Muscle of leg (tissue), 16 donors: Measurements from ENCODE around the gene DET1. TPM values are rescaled to one million over a fixed set of nuclear protein-coding genes. Genes with fewer than 3 reads are reported as not detected.

Experiments
- DNase-seq: peaks from one replicate; pipeline ENCODE4 v3.0.0; 2013
- H3K27ac ChIP-seq: one replicate; pipeline ENCODE4 v1.5.1; 2013; ENCODE audit warnings: mild to moderate bottlenecking, low read length, control low read depth
- H3K27me3 ChIP-seq: one replicate; pipeline ENCODE4 v1.6.1; 2013; ENCODE audit warnings: low read length; ENCODE audit not compliant: control insufficient read depth, insufficient read depth
- H3K36me3 ChIP-seq: one replicate; pipeline ENCODE4 v1.6.1; 2013; ENCODE audit warnings: low read length; ENCODE audit not compliant: control insufficient read depth, insufficient read depth
- H3K4me1 ChIP-seq: one replicate; pipeline ENCODE4 v1.6.1; 2013; ENCODE audit warnings: low read length; ENCODE audit not compliant: control insufficient read depth, insufficient read depth
- H3K4me3 ChIP-seq: one replicate; pipeline ENCODE4 v1.5.1; 2013; ENCODE audit warnings: low read length, control low read depth
- H3K9me3 ChIP-seq: replicated peaks from 2 replicates; pipeline ENCODE4 v1.6.1; 2013; ENCODE audit warnings: low read depth, low read length; ENCODE audit not compliant: control insufficient read depth
- WGBS: methylation state at CpG from one replicate; pipeline ENCODE4 v1.1.5; 2013; ENCODE audit warnings: missing lambda C conversion rate; ENCODE audit not compliant: insufficient coverage; 5-methylcytosine and 5-hydroxymethylcytosine counted together
- long read RNA-seq, 11 donors: transcript quantifications; one replicate each; lab custom pipeline, GENCODE V29; 2026
- polyA plus RNA-seq, 8 donors: library from polyadenylated mRNA; unstranded; fragments of 120-200 nt; gene quantifications; one replicate each; pipeline versions ENCODE4 v1.2.1 to v1.2.3, GENCODE V29; 2013; ENCODE audit warnings: inconsistent platforms in 1 of 8, low replicate concordance in 1 of 8; ENCODE audit not compliant: insufficient read length in 8 of 8, insufficient read depth in 1 of 8
- total RNA-seq: library from RNA; stranded (reverse); fragments of 120-200 nt; gene quantifications from one replicate; pipeline ENCODE4 v1.2.4, GENCODE V29; 2013

Gene DET1
- 8.4 TPM for total RNA-seq
- 10 to 100 TPM in 4 of 8 donors, 1 to 10 TPM in 4; 9.5 to 11.4 (median 10.1) TPM for polyA plus RNA-seq
- long read RNA-seq, donor 1, partial matches to known transcripts = 0 of 1 reads
- long read RNA-seq, donor 1, other reads (novel, unspliced or antisense) = 0 of 1 reads
- long read RNA-seq, donor 2 = 0 reads
- long read RNA-seq, donor 3 = 0 reads
- long read RNA-seq, donor 4, partial matches to known transcripts = 0 of 4 reads
- long read RNA-seq, donor 4, other reads (novel, unspliced or antisense) = 0 of 4 reads
- long read RNA-seq, donor 5, partial matches to known transcripts = 0 of 6 reads
- long read RNA-seq, donor 5, other reads (novel, unspliced or antisense) = 0 of 6 reads
- long read RNA-seq, donor 6, partial matches to known transcripts = 0 of 8 reads
- long read RNA-seq, donor 6, other reads (novel, unspliced or antisense) = 0 of 8 reads
- long read RNA-seq, donor 7, partial matches to known transcripts = 5 of 9 reads
- long read RNA-seq, donor 7, other reads (novel, unspliced or antisense) = 0 of 9 reads
- long read RNA-seq, donor 8, partial matches to known transcripts = 0 of 5 reads
- long read RNA-seq, donor 8, other reads (novel, unspliced or antisense) = 0 of 5 reads
- long read RNA-seq, donor 9, partial matches to known transcripts = 0 of 3 reads
- long read RNA-seq, donor 9, other reads (novel, unspliced or antisense) = 0 of 3 reads
- long read RNA-seq, donor 10, partial matches to known transcripts = 0 of 5 reads
- long read RNA-seq, donor 10, other reads (novel, unspliced or antisense) = 0 of 5 reads
- long read RNA-seq, donor 11, partial matches to known transcripts = 0 of 2 reads
- long read RNA-seq, donor 11, other reads (novel, unspliced or antisense) = 0 of 2 reads

GRCh38 chr15:88546248-88547129 lies at the start of gene DET1:
Gene DET1 (minus strand): TSS chr15:88546681. CDS start chr15:88531705, 14,976 bp downstream.
- peak within 1 kb of the TSS; percentile 67 for H3K27ac ChIP-seq
- DNase-seq = peak; percentile 98
- WGBS = 0% methylated on average over 29 of the region's 33 CpGs
- H3K4me1 ChIP-seq = peaks cover 3% of the 10 kb centered on the region
- H3K27me3 ChIP-seq = no peaks in the 10 kb centered on the region
- H3K36me3 ChIP-seq = peaks cover 12% of the 10 kb centered on the region
- peak within 1 kb of the TSS; percentile 68 for H3K4me3 ChIP-seq
- no peaks in the 10 kb centered on the region for H3K9me3 ChIP-seq

GRCh38 chr15:88591384-88591783 lies 44.9 kb upstream of the DET1 start:
- Histone ChIP-seq H3K9me3 (no peaks in the 10 kb centered on the region), H3K27me3 (no peaks in the 10 kb centered on the region), H3K4me1 (no peaks in the 10 kb centered on the region), H3K36me3 (no peaks in the 10 kb centered on the region), H3K27ac (no peak overlapping the region), H3K4me3 (no peak overlapping the region)
- DNase-seq = no peak

- Histone ChIP-seq H3K4me1 (no peaks in the 10 kb centered on the region), H3K36me3 (no peaks in the 10 kb centered on the region), H3K27me3 (no peaks in the 10 kb centered on the region), H3K27ac (no peak overlapping the region), H3K9me3 (no peaks in the 10 kb centered on the region), H3K4me3 (no peak overlapping the region)
- no peak for DNase-seq
- no CpG with 5 or more reads among the region's 6 CpGs for WGBS
These were observed 44.3 kb upstream of the DET1 start for GRCh38 chr15:88590759-88591158.

- H3K4me3 ChIP-seq = no peak overlapping the region
- no peaks in the 10 kb centered on the region for H3K36me3 ChIP-seq
- WGBS = 26% methylated on average over 2 of the region's 4 CpGs
- no peaks in the 10 kb centered on the region for H3K9me3 ChIP-seq
- no peak for DNase-seq
- no peaks in the 10 kb centered on the region for H3K27me3 ChIP-seq
- H3K4me1 ChIP-seq = no peaks in the 10 kb centered on the region
- H3K27ac ChIP-seq = no peak overlapping the region
These were observed 40.1 kb upstream of the DET1 start for GRCh38 chr15:88586401-88587162.

GRCh38 chr15:88580532-88580931 lies 34.1 kb upstream of the DET1 start:
- no peak overlapping the region for H3K27ac ChIP-seq
- H3K36me3 ChIP-seq = no peaks in the 10 kb centered on the region
- no peak for DNase-seq
- H3K4me3 ChIP-seq = no peak overlapping the region
- no peaks in the 10 kb centered on the region for H3K9me3 ChIP-seq
- H3K4me1 ChIP-seq = no peaks in the 10 kb centered on the region
- WGBS = 39% methylated on average over 2 of the region's 4 CpGs
- no peaks in the 10 kb centered on the region for H3K27me3 ChIP-seq

GRCh38 chr15:88579322-88579721 lies 32.8 kb upstream of the DET1 start:
- Histone ChIP-seq H3K9me3 (no peaks in the 10 kb centered on the region), H3K4me3 (no peak overlapping the region)
- no CpG with 5 or more reads among the region's 3 CpGs for WGBS

GRCh38 chr15:88574655-88575054 lies 28.2 kb upstream of the DET1 start:
- no peaks in the 10 kb centered on the region for H3K36me3 ChIP-seq
- DNase-seq = no peak
- WGBS = 5% methylated on average over 5 of the region's 7 CpGs
- H3K27me3 ChIP-seq = no peaks in the 10 kb centered on the region
- H3K27ac ChIP-seq = no peak overlapping the region
- no peaks in the 10 kb centered on the region for H3K9me3 ChIP-seq
- no peaks in the 10 kb centered on the region for H3K4me1 ChIP-seq
- H3K4me3 ChIP-seq = no peak overlapping the region

More at GRCh38 chr15:88579322-88579721, 32.8 kb upstream of the DET1 start:
- no peak for DNase-seq
- Histone ChIP-seq H3K4me1 (no peaks in the 10 kb centered on the region), H3K27me3 (no peaks in the 10 kb centered on the region), H3K27ac (no peak overlapping the region), H3K36me3 (no peaks in the 10 kb centered on the region)

GRCh38 chr15:88574077-88574476 lies 27.6 kb upstream of the DET1 start:
- 31% methylated on average over 1 of the region's 1 CpG for WGBS
- H3K4me3 ChIP-seq = no peak overlapping the region
- no peaks in the 10 kb centered on the region for H3K27me3 ChIP-seq
- no peak overlapping the region for H3K27ac ChIP-seq
- no peaks in the 10 kb centered on the region for H3K36me3 ChIP-seq
- no peak for DNase-seq
- no peaks in the 10 kb centered on the region for H3K4me1 ChIP-seq
- no peaks in the 10 kb centered on the region for H3K9me3 ChIP-seq

GRCh38 chr15:88571852-88572259 lies 25.4 kb upstream of the DET1 start:
- H3K27ac ChIP-seq = no peak overlapping the region

More at GRCh38 chr15:88571852-88572259, 25.4 kb upstream of the DET1 start:
- Histone ChIP-seq H3K9me3 (no peaks in the 10 kb centered on the region), H3K36me3 (no peaks in the 10 kb centered on the region), H3K4me1 (no peaks in the 10 kb centered on the region), H3K4me3 (no peak overlapping the region), H3K27me3 (no peaks in the 10 kb centered on the region)
- DNase-seq = no peak
- no CpG with 5 or more reads among the region's 5 CpGs for WGBS
